Fibroblast of skin of scalp (primary cell): Measurements from ENCODE around the gene DPY19L3. TPM values are rescaled to one million over a fixed set of nuclear protein-coding genes. Genes with fewer than 3 reads are reported as not detected.
"Not testable (repeated sequence)": the region's sequence is repeated elsewhere in the genome, so short reads cannot be mapped to it uniquely, and the experiment has no call there.

ENCODE experiments used
- DNase-seq: peaks from one replicate; pipeline ENCODE4 v3.0.0-alpha.2; 2013
- polyA plus RNA-seq, 2 experiments: library from polyadenylated mRNA; unstranded; fragments of 120-200 nt; gene quantifications; one replicate each; pipeline ENCODE4 v1.2.1, GENCODE V29; 2013; ENCODE audit not compliant: insufficient read length in 2 of 2

Gene DPY19L3
- 19.4 TPM for polyA plus RNA-seq (2013, experiment 1 of 2; ENCODE audit: insufficient read length)
- polyA plus RNA-seq (2013, experiment 2 of 2; ENCODE audit: insufficient read length), result 19.8 TPM

GRCh38 chr19:32405431-32406160 is at the start of gene DPY19L3:
DPY19L3 (plus strand) TSS chr19:32405770; CDS start chr19:32408254, 2,484 bp downstream.
- DNase-seq, result peak; percentile 94

- DNase-seq, result peak; percentile 9
Measured at GRCh38 chr19:32357720-32358119, 47.9 kb upstream of the DPY19L3 start.

- no peak for DNase-seq
Measured at GRCh38 chr19:32358321-32358720, 47.2 kb upstream of the DPY19L3 start.

GRCh38 chr19:32359581-32359980 is 46.0 kb upstream of the DPY19L3 start:
- DNase-seq, result no peak

GRCh38 chr19:32361574-32362317 is 43.8 kb upstream of the DPY19L3 start:
- no peak for DNase-seq

- no peak for DNase-seq
Measured at GRCh38 chr19:32362318-32362691, 43.3 kb upstream of the DPY19L3 start.

DNA sequence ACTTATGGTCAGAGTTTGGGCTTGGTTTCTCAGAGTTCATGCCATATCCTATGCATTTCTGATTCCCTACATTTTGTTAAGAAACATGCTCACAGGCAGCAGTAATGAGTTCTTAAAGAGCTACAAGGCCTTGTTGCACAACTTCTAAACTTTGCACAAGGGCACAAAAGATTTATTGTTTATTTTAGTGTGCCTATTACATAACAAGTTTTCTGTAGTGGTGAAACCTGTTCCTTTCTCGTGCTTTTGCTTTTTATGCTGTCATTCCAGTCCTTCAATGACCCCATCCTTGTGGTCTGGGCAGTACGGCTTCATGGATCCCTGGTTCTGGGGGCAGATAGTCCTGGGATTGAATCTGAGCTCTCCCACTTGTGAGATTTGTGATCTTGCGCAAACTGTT is 42.4 kb upstream of the DPY19L3 start:
- no peak for DNase-seq

DNA sequence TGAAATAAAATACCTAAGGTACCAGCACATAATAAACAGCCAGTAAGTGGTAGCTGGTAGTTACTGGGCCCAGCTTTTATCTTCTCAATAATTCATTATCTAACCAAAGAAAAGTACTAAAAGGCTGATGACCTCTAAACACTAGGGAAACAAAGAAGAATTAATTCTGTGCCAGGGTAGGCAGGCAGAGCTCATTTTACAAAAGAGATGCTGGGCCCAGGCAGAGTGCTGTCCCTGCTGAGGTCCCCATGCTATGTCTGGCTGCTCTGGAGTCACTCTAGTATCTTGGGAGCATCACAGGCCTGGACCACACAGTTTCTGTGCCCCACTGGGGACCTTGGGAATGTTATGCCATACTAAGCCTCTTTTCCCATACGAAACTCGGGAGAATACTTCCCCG is 41.9 kb upstream of the DPY19L3 start:
- DNase-seq, result no peak

DNA sequence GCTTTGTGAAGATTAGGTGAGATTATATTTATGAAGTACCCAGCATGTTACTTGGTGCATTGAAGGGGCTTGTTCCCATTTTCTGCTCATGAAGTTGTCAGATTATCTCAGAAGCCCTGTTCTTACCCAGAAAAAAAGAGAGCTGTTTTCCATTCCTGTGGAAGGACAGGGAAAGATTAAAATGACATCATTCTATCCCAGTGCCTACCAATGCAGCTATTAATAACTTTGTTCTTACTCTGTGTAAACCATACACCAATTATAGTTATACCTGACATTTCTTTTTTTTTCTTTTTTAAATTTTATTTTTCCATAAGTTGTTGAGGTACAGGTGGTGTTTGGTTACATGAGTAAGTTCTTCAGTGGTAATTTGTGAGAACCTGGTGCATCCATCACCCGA is 41.5 kb upstream of the DPY19L3 start:
- DNase-seq, result no peak

DNA sequence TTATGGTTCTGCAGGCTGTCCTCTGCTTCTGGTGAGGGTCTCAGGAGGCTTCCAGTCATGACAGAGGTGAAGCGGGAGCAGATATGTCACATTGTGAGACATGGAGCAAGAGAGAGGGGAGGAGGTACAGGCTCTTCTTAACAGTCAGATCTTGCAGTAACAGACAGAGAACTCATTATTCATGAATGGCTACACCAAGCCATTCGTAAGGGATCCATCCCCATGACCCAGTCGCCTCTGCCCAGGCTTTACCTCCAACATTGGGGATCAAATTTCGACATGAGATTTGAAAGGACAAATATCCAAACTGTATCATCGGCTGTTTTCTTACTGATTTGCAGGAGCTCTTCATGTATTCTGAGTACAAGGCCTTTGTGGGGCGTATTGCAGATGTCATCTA is 38.5 kb upstream of the DPY19L3 start:
- DNase-seq, result no peak

DNA sequence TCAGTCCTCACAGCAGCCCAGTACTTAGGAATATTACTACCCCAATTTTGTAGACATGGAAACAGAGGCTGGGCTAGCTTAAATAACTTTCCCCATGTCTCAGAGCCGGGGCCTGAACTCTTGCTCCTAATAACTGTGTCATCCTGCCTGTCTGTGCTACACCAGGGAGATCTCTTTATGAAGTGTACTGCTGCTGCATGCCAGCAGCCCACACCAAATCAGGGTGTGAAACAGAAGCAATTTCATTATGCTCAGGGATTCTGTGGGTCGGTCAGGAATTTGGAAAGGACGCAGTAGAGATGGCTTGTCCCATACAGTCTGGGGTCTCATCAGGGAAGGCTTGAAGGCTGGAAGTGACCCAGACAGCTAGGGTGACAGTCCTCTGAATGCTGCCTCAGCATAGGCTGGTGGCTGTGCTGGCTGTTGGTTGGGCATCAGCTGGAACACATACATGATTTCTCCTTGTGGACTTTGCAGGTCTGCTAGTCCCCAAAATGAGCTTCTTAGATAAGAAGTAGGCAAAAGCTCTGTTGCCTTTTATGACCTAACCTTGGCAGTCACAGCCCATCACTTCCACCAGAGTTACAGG is 37.5 kb upstream of the DPY19L3 start:
- DNase-seq, result no peak

DNA sequence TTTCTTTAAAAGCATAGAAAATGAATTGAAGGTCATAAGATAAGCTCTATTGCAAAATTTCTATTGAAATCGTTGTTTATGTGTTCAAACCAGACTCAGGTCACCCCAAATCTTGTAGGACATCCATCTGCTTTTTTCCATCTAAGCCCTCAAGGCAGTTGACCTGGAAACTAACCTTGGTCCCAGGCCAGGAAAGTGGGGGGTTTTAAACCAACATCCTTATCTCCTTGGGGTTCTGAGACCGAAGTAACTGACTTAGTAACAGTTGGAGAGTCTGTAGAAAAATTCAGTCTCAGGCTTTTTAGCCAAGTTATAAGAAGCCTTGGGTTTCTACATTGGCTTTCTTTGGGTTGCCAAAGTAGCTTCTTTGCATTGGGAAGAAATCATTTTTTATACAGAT is 36.8 kb upstream of the DPY19L3 start:
- DNase-seq, result no peak

GRCh38 chr19:32372726-32373517 is 32.6 kb upstream of the DPY19L3 start:
- peak; percentile 65 for DNase-seq

DNA sequence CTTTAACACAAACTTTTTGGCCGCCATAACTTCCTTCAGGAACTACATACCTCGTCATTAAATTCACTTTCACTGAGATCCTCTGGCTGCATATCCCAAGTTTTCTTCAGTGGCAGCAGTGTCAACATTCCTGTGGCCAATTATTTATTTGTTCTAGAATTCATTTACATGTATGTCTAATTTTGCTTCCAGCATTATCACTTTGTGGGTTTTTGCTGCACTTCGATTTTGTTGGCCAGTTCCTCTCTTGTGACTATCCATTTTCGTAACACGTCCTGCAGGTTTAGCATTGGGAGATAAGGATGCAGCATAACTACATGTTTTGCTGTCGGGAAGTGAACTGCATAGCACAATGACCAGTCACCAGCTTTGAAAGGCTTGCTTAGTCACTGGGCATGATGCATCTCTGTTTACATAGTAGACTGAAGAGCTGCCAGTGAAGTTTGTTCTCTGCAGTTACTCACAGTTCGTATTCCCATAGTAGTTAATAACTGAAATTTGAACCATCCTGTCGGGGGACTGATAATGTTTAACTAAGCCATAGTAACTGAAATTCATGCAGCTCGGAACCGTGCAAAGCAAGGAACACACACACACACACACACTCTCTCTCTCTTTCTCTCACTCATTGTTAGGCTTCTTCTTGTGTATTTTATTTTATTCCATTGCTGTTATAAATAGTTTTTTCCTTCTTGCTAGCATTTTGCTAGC is 31.8 kb upstream of the DPY19L3 start:
- peak; percentile 97 for DNase-seq

DNA sequence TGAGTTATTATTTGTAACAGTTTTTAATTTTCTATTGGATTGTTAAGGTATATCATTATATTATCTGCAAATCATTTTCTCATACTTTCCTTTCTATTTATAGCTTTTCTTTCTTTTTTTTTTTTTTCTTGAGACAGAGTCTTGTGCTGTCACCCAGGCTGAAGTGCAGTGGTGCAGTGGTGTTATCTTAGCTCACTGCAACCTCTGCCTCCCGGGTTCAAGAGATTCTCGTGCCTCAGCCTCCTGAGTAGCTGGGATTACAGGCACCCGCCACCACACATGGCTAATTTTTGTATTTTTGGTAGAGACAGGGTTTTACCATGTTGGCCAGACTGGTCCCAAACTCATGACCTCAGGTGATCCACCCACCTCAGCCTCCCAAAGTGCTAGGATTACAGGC is 31.2 kb upstream of the DPY19L3 start:
- not testable (repeated sequence) for DNase-seq

GRCh38 chr19:32377088-32377487 is 28.5 kb upstream of the DPY19L3 start:
- DNase-seq, result not testable (repeated sequence)

DNA sequence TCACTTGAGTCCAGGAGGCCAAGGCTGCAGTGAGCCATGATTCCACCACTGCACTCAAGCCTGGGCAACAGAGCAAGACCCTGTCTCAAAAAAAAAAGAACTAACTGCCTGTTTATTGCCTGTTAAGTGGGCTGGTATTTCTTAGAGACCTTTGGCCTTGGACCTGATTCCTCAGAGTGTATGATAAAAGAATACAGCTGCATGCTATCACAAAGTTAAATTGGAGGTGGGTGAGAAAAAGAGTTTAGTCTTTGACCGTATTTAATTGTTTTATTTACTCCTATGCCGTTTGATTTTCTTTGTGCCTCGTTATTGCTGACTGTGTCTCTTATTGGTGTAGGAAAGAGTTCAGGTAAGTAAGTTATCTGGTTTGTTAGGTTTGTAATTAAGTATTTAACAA is 25.3 kb upstream of the DPY19L3 start:
- DNase-seq, result no peak

DNA sequence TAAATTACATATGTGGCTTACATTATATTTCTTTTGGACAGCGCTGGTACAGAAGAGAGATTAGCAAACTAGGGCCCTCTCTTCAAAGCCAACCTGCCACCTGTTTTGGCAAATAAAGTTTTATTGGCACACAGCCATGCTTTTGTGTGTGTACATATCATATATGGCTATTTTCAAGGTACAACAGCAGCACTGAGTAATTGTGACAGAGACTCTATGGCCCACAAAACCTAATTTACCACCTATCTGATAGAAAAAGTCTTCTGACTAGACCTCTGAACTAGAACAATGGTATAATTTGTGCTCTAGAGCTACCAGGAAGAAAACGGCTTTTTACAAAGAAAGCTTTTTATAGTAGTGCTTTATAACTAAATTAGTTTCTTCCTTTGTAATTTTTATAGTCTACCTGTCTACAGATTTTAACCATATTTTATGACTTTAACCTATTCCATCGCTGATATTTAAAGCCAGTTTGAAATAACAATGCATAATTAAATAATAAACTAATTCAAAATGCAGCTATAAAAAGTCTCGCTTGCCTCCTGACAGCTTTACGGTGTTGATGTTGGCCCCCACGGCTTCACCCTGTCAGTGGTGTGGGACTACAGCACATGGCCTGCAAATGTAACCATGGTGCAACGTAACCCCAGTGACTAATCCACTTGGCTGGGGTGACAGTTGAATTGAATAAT is 17.7 kb upstream of the DPY19L3 start:
- DNase-seq, result peak; percentile 38

- DNase-seq, result no peak
Measured at GRCh38 chr19:32388393-32388855, 17.1 kb upstream of the DPY19L3 start.

- no peak for DNase-seq
Measured at GRCh38 chr19:32392901-32393300, 12.7 kb upstream of the DPY19L3 start.

- DNase-seq, result no peak
Measured at GRCh38 chr19:32396046-32396652, 9.4 kb upstream of the DPY19L3 start.
